Peyer's patch (tissue), 4 donors: Measurements from ENCODE around the gene LYZL1. TPM values are rescaled to one million over a fixed set of nuclear protein-coding genes. Genes with fewer than 3 reads are reported as not detected.
"Not testable (repeated sequence)": the region's sequence is repeated elsewhere in the genome, so short reads cannot be mapped to it uniquely, and the experiment has no call there.

Source experiments
- DNase-seq, 3 donors: peaks; one replicate each; pipeline ENCODE4 v3.0.0-alpha.2; 2017 to 2019
- H3K27ac ChIP-seq, 4 donors: fragments of 200-600 bp; sonication (generic); one replicate each; pipeline ENCODE4 v1.5.1; 2016 to 2019
- H3K27me3 ChIP-seq, 2 donors: fragments of 200-600 bp; sonication (generic); one replicate each; pipeline ENCODE4 v1.5.1; 2019
- H3K36me3 ChIP-seq, 3 donors: fragments of 200-600 bp; sonication (generic); one replicate each; pipeline ENCODE4 v1.5.1; 2016 to 2019
- H3K4me1 ChIP-seq, 4 donors: fragments of 200-600 bp; sonication (generic); one replicate each; pipeline ENCODE4 v1.5.1; 2016 to 2019
- H3K4me3 ChIP-seq, 4 donors: fragments of 200-600 bp; sonication (generic); 1 replicate in 3 of 4; 2 replicates in 1 of 4; pipeline ENCODE4 v1.5.1; 2016 to 2019; ENCODE audit warnings: mild to moderate bottlenecking in 1 of 4
- H3K9me3 ChIP-seq, 4 donors: fragments of 200-600 bp; sonication (generic); one replicate each; pipeline ENCODE4 v1.5.1; 2016 to 2019; ENCODE audit warnings: mild to moderate bottlenecking in 1 of 4
- POLR2A ChIP-seq, 2 donors: fragments of 450-650 bp; IDR thresholded peaks; one replicate each; pipeline ENCODE4 v1.5.1; 2017; ENCODE audit warnings: antibody characterized with exemption in 2 of 2, mild to moderate bottlenecking in 2 of 2, moderate library complexity in 2 of 2
- total RNA-seq, 4 donors: library from RNA; depleted of rRNA; stranded (reverse); fragments of >200 nt; gene quantifications; one replicate each; pipeline ENCODE4 v1.1.0, GENCODE V29; 2016
- TF ChIP-seq, protein P1 (sequence below), 6 experiments: fragments of 450-650 bp in 4 of 6; fragments of 200-600 bp in 2 of 6; sonication (generic) in 1 of 6; IDR thresholded peaks; one replicate each; pipeline ENCODE4 v1.5.1; 2017 to 2019; ENCODE audit warnings: antibody characterized with exemption in 6 of 6, mild to moderate bottlenecking in 3 of 6, moderate library complexity in 1 of 6

LYZL1 gene
- total RNA-seq, 4 donors from 2014 or later = not detected

DNA sequence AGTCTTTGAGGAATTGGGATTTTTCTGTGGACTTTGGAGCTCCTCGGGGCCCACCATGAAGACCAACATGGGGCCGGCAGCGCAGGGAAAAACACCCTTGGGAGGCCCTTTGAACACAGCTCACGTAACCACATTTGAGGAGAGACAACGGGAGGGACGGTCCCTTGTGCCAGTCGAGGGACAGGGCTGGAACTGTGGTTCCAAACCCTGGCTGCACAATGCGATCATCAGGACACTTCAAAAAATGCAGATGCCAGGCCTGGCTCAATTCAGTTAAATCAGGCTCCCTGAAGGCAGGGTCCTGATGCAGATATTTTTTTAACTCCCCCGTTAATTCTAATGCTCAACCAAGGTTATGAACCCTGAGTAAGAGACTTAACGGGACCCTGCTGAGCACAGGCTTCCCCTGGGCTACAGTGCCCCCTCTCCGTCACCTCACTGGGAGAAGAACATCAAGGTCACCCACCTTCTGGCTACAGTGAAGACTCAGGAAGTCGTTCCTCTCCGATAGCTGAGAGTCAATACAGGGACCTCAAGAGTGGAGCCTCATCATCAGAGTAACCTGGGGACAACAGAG is 30.4 kb downstream of the LYZL1 start:
- H3K27me3 ChIP-seq = no peaks in the 10 kb centered on the region
- H3K4me3 ChIP-seq = no peak overlapping the region
- no peak for DNase-seq
- H3K9me3 ChIP-seq = no peaks in the 10 kb centered on the region
- H3K27ac ChIP-seq = no peak overlapping the region
- no peaks in the 10 kb centered on the region for H3K36me3 ChIP-seq
- TF ChIP-seq POLR2A (IDR thresholded peaks at IDR 0.05) = no peak
- TF ChIP-seq, protein P1, sequence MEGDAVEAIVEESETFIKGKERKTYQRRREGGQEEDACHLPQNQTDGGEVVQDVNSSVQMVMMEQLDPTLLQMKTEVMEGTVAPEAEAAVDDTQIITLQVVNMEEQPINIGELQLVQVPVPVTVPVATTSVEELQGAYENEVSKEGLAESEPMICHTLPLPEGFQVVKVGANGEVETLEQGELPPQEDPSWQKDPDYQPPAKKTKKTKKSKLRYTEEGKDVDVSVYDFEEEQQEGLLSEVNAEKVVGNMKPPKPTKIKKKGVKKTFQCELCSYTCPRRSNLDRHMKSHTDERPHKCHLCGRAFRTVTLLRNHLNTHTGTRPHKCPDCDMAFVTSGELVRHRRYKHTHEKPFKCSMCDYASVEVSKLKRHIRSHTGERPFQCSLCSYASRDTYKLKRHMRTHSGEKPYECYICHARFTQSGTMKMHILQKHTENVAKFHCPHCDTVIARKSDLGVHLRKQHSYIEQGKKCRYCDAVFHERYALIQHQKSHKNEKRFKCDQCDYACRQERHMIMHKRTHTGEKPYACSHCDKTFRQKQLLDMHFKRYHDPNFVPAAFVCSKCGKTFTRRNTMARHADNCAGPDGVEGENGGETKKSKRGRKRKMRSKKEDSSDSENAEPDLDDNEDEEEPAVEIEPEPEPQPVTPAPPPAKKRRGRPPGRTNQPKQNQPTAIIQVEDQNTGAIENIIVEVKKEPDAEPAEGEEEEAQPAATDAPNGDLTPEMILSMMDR (IDR thresholded peaks at IDR 0.05) = no peak
- H3K4me1 ChIP-seq = no peaks in the 10 kb centered on the region

DNA sequence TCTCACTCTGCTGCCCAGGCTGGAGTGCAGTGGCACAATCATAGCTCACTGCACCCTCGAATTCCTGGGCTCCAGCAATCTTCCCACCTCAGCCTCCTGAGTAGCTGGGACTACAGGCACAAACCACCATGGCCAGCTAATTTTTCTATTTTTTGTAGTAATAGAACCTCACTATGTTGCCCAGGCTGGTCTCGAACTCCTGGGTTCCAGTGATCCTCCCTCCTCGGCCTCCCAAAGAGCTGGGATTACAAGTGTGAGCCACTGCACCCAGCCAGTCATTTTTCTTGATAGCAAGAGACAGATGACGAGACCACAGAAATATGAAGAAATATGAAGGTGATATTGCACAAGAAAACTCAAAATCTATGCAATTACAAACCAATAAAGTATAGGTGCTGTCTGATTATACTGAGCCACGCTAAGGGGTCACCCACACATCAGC is 31.8 kb downstream of the LYZL1 start:
- not testable (repeated sequence) for H3K9me3 ChIP-seq, H3K4me1 ChIP-seq, H3K4me3 ChIP-seq, DNase-seq, H3K36me3 ChIP-seq, H3K27ac ChIP-seq, H3K27me3 ChIP-seq

DNA sequence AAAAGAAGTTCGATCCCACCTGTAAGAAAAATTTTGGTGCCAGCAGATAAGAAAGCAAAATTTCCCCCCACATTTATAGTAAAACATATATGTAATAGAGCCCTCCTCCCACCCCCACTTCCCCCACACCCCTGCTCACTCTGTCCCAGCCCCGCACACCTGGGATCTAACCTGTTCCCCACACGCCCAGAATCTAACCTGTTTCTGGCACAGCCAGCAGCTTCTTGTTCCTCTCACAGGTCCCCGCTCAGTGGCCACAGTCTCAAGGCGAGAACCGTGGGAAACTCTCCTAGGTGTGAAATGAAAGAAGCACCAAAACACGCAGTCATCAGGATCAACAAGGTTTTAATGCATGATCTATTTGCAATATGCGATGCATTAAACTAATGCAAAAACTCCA is 32.8 kb downstream of the LYZL1 start:
- TF ChIP-seq, protein P1 (IDR thresholded peaks at IDR 0.05) = no peak
- no peak for TF ChIP-seq POLR2A (IDR thresholded peaks at IDR 0.05)
- Histone ChIP-seq H3K27ac (no peak overlapping the region), H3K4me1 (no peaks in the 10 kb centered on the region), H3K4me3 (no peak overlapping the region), H3K36me3 (no peaks in the 10 kb centered on the region), H3K27me3 (no peaks in the 10 kb centered on the region), H3K9me3 (no peaks in the 10 kb centered on the region)
- no peak for DNase-seq

DNA sequence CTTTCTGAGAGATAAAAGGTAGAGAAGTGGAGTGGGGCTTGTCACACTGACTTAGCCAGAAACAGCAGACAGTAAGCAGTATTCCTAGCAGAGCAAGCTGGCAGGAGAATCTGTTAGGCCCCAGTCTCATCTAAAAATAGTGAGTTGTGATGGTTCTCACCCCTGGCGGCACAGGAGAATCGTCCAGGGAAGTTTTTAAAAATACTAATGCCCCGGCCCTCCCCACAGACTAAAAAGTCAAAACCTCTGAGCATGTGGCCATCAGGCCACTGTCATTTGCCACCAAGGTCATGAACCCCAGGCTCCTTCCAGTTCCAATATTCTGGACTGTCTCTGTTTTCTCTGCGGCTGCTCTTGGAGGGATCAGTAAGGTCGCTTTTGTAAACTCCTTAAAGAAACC is 34.0 kb downstream of the LYZL1 start:
- Histone ChIP-seq H3K9me3 (no peaks in the 10 kb centered on the region), H3K27ac (no peak overlapping the region), H3K4me3 (no peak overlapping the region), H3K27me3 (no peaks in the 10 kb centered on the region), H3K36me3 (no peaks in the 10 kb centered on the region), H3K4me1 (no peaks in the 10 kb centered on the region)
- DNase-seq = no peak
- no peak for TF ChIP-seq POLR2A (IDR thresholded peaks at IDR 0.05)
- TF ChIP-seq, protein P1 (IDR thresholded peaks at IDR 0.05) = no peak

DNA sequence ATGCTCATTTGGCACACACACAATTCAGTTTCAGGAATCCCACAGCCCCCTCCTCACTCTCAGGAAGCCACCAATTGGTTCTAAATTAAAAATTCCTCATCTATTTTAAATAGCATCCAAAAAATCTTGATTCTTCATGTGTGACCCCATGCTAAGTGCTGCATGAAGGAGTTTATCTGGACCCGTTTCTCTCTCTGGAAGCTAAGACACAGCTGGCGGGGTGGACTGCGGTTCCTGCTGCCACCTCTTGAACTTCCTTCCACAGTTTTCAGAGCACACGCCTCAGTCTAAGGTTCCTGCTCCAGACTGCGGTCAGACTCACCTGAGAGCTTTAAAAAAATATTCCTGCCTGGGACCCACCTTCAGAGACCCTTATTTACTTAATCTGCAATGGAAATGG is 34.5 kb downstream of the LYZL1 start:
- H3K4me3 ChIP-seq = no peak overlapping the region
- no peak overlapping the region for H3K27ac ChIP-seq
- no peaks in the 10 kb centered on the region for H3K27me3 ChIP-seq
- TF ChIP-seq, protein P1 (IDR thresholded peaks at IDR 0.05) = no peak
- no peak for TF ChIP-seq POLR2A (IDR thresholded peaks at IDR 0.05)
- no peaks in the 10 kb centered on the region for H3K9me3 ChIP-seq
- H3K36me3 ChIP-seq = no peaks in the 10 kb centered on the region
- no peak for DNase-seq
- H3K4me1 ChIP-seq = no peaks in the 10 kb centered on the region

DNA sequence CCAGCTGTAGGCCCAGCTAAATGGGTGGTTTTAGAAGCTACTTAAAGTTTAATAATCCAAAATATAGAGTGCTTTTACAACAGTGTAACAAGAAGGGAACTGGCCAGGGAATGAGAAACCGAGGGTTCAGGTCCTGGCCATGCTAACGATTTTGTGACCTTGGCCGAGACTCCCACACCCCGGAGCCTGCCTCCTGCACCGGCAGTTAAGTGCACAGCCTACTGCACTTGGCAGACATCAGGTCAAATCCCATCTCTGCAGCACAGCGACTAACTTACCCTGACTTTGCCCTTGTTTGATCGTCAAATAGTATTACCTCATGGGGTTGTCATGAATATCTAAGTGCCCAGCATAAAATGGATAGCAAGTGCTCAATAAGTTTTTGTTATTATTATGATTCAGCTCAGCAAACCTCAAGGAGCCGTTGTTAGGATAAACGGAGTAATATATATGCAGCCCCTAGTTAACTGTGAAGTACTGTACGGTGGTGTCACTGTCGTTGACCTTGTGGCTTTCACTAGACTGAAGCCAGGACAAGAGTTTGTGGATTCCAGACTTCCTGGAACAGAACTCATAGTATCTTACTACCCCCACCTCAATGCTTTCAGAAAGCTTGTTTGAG is 35.5 kb downstream of the LYZL1 start:
- H3K9me3 ChIP-seq = no peaks in the 10 kb centered on the region
- TF ChIP-seq POLR2A (IDR thresholded peaks at IDR 0.05) = no peak
- TF ChIP-seq, protein P1 (IDR thresholded peaks at IDR 0.05) = no peak
- DNase-seq = no peak
- H3K4me1 ChIP-seq = no peaks in the 10 kb centered on the region
- no peaks in the 10 kb centered on the region for H3K36me3 ChIP-seq
- H3K27me3 ChIP-seq = no peaks in the 10 kb centered on the region
- no peak overlapping the region for H3K27ac ChIP-seq
- H3K4me3 ChIP-seq = no peak overlapping the region
